Activated CD4-positive, alpha-beta T cell treated with anti-CD3 and anti-CD28 coated beads for 4 hours (primary cell): ENCODE results near the gene GTPBP8.
"Not testable (repeated sequence)": the region's sequence is repeated elsewhere in the genome, so short reads cannot be mapped to it uniquely, and the experiment has no call there.

Experiments
- DNase-seq, 2 donors: peaks; one replicate each; pipeline ENCODE4 v3.0.0-alpha.2; 2020

GTPBP8 gene

GRCh38 chr3:113002037-113002436 is 11.3 kb downstream of the GTPBP8 start:
- DNase-seq = no peak

- DNase-seq = peak; percentile 41 to 48
These were observed 11.9 kb downstream of the GTPBP8 start for GRCh38 chr3:113002679-113003078.

DNA sequence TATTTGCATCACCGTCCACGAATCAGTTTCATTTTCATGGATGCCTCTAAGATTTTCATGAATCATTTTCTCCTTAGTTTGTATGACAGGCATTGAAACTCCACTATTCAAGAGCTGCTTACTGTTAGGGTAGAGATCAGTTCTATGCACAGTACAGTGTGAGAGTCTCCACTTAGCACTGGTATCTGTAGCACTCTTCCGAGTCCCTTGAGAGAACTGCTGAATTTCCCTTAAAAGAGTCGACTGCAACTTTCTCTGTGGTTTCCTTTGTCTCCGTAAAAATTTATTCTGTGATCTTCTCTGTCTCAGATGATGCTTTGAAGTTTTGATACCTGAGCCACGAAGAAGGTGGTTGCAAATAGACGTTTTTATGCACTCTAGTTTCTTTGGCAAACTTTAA is 14.8 kb downstream of the GTPBP8 start:
- DNase-seq = peak in 1 of 2 donors; percentile 18

DNA sequence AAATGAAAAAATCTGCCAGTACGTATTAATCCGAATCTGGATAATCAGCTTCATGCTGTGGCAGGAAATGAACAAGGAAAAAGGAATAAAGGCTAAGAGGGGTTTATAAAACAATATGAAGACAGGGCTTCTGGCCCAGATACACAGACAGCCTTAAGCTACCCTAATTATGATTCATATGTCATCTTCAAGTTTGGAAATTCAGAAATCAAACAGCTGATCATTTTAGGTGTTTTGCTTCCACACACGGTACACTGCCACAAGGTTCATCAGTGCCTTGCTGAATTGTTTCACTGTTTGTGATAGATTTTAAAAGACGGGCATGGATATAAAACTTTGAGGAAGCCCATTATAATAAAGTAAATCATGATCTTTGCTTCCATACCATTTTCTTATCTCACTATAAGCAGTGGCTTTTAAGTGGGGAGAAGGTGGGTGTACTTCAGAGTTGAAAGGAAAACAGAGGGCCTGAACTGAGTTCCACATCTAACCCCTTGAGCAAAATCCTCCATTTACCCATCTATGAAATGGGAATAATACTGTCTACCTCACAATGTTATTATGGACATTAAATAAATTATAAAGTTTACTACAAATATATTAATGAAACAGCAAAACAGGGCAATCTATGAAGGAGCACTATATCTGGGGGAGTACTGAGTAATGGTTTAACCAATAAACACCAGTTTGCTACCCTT is 15.7 kb downstream of the GTPBP8 start:
- no peak for DNase-seq

DNA sequence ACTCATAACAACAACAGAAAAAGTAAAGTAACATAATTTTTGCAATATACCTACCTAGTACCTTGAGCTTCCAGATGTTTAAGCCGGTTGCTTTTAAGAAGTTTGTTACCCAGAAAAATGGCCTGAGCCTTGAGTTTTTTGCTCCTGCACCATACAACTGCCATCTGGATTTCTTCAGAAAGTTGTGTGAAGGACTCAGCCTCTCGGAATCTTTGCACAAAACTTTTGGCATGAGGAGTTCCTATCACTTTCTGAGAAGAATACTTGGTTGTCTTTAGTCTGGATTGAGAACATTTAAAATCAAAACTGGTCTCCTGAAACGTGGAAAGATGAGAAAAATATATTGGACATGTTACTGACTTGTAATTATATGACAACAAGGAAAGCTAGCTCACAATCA is 17.3 kb downstream of the GTPBP8 start:
- no peak for DNase-seq

DNA sequence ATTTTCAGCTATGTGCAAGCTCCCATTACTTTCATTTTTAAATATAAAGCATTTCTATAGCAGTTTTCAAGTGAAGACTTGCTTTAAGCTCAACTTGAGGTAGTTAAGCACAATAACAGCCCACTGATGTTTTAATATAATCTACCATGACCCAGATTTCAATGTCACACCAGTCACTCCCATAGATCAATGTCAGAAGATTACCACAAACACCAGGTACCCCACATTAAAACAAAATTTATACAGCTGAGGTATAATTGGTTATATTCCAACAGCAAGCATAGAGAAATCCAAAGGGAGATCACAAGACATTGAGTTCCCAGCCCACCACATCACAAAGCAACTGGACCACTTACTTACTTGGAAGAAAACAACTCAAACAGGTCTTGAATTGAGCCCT is 22.8 kb downstream of the GTPBP8 start:
- no peak for DNase-seq

DNA sequence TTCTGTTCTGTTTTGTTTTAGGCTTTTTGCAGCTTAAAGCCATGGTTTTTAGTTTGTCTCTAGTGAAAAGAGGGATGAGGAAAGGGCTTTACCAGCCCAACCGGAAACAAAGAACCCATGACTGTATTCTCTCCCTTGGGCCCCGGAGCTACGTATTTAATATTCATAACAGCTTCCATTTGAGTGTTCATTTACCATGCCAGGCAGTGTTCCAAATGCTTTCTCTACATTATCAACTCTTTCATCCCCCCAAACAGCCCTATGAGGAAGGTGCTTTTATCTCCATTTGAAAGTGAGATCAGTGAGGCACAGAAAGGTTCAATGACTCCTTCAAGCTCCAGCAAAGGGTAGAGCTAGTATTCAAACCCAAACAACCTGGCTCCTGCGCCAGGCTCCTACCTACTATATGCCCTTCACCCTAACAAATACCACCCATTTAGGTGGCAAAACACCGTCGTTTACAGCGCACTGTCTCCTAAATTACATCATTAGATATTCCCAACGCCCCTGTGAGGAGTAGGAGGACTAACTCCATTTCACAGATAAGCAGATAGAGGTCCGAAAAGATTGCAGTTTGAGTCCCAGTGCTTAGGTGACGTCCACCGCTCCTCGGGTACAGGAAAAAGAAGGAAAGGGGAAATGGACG is 27.9 kb downstream of the GTPBP8 start:
- DNase-seq = peak in 1 of 2 donors; percentile 11

DNA sequence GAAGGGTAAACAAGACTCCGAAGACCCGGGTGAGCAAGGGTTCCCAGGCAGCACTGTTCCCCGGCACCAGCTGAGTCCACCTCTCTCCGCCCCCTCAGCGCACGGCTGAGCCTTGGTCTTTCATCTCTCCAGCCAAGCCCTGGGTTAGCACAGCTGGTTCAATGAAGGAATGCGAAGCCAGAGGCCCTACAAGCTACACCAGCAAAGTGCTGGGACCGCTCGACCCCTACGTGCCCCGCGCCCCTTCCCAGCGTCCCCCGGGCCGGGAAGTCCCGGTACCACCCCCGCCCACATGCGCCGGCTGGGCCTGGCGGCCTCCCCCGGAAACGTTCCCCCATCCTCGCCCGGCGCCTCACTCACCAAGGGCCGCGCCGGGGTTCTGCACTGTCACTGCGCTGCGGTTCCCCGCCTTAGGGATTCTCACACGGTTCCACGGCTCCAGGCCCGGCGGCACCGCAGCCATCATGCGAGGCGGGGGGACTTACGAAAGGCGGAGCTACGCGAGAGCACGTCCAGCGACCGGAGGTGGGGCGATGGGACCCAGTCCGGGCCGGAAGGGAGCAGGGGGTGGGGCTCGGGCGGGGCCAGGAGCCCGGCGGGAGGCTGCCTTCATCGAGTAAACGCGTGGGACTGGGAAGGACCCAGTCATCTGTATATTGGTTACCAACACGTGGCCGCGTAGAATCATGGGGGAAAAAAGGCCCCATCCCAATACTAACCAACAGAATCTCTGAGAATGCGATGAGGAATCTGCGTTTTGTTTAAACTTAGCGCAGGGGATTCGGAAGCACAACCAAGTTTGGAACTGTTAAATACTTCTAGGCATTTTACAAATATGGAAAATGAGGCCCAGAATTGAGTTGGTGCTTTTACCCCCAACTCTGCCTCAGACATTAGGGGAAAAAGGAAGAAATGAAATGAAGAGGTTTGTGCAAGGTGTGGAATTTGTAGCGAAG is 28.7 kb downstream of the GTPBP8 start:
- DNase-seq = peak; percentile 87 to 89

DNA sequence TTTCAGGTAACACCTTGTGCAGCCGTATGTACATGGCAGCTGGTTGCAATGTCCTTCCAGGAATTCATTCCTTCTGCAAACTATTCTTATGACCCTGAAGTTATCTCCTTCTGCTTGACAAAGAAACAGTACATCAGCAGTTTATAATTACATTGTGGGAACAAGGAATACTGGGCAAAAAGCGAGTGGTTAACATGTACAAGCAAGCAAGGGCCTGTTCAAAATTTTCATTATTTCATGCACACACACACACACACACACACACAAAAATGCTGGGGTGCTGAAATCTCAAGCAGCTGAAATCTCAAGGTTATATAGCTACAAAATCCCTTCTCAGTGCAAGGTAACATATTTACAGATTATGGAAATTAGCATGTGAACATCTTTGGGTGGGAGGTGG is 30.7 kb downstream of the GTPBP8 start:
- DNase-seq = no peak

GRCh38 chr3:113034011-113034410 is 43.2 kb downstream of the GTPBP8 start:
- DNase-seq = no peak

DNA sequence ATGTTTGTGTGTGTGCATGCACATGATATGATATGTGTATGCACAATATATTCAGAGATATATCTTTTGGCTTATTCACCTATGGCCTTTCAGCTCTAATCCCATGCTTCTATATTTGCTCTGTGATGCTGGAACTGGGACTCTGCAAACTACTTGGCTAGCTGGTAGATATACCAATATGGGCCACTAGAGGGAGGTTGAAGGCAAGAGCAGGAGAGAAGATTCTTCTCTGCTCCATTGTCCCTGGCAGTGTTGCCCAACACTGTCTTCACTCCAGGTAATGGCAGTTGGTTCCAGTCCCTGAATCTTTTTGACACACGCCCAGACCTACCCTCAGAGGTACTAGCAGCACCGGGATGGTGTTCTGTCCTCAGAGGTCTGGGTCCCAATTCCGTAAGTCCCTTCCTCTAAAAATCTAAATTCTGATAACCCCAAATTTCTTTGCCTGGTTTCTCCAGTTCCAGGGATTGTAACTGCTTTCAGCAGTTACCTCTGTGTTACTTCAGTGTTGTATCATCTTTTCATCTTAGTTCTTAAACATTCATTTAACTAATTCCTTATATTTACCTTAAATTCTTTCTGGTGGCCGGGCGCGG is 44.7 kb downstream of the GTPBP8 start:
- peak; percentile 28 to 54 for DNase-seq

DNA sequence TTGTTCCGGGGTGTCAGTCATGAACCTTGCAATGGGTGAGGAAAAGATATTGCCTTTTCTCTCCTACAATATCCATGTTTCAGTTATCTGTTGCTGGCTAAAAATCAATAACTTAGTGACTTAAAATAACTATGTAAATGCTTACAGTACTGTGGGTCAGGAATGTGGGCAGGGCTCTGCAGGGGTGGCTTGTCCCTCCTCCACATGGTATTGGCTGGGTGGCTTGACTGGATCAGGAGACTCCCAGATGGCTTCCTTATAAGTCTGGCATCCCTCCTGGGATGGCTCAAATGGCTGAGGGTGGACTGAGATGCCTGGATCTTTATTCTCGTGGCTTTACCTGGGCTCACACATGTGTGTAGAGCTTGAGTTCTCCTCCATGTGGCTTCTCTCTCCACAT is 47.5 kb downstream of the GTPBP8 start:
- no peak for DNase-seq

DNA sequence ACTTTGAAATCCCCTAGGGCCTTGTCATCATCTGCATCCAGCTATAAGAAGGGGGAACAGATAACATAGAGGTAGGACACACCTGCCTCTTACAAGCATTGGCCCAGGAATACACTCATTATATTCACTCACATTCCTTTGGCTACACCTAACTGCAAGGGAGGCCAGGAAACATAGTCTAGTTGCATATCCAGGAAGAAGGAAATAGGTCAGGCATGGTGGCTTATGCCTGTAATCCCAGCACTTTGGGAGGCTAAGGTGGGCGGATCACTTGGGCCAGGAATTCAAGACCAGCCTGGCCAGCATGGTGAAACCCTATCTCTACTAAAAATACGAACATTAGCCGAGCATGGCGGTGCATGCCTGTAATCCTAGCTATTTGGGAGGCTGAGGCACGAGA is 48.8 kb downstream of the GTPBP8 start:
- DNase-seq = no peak

DNA sequence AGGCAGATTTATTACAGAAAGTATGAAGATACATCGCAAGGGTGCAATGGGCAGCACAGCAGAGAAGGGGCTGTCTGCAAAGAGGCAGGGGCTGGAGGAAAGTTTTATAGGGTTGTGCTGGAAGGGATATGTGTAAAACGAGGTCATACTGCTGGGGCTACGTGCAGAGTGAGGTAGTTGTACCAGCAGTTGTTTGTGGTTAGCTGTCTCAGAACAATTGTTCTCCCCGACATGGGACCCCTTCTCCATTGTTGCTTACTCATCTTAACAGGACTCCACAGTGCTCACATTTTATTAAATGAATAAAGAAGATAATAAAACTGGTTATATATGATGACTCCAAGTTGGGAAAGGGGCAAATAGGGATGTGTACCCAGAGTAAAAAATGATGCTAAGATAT is 49.4 kb downstream of the GTPBP8 start:
- no peak for DNase-seq

DNA sequence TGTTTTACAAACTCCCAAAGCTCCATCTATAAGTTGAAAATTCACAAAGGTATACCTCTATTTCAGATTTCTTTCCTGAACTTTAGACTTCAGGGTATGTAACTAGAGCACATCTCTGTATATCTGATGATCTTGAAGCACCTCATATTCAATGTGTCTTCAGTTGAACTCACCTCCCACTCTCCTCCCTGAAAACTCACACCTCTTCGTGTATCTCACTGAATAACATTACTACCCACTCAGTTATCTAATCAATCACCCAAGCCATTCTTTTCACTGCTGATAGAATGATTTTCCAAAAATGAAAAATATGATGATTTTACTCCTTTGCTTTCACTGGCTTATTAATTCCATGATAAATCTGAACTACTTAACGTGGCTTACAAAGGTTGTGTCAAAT is 52.9 kb downstream of the GTPBP8 start:
- no peak for DNase-seq

DNA sequence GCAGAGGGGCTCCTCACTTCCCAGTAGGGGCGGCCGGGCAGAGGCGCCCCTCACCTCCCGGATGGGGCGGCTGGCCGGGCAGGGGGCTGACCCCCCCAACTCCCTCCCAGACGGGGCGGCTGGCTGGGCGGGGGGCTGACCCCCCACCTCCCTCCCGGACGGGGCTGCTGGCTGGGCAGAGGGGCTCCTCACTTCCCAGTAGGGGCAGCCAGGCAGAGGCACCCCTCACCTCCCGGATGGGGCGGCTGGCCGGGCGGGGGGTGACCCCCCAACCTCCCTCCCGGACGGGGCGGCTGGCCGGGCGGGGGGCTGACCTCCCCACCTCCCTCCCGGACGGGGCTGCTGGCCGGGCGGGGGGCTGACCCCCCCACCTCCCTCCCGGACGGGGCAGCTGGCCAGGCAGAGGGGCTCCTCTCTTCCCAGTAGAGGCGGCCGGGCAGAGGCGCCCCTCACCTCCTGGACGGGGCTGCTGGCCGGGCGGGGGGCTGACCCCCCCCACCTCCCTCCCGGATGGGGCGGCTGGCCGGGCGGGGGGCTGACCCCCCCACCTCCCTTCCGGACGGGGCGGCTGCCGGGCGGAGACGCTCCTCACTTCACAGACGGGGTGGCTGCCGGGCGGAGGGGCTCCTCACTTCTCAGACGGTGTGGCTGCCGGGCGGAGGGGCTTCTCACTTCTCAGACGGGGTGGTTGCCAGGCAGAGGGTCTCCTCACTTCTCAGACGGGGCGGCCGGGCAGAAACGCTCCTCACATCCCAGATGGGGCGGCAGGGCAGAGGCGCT is 55.6 kb downstream of the GTPBP8 start:
- not testable (repeated sequence) for DNase-seq

DNA sequence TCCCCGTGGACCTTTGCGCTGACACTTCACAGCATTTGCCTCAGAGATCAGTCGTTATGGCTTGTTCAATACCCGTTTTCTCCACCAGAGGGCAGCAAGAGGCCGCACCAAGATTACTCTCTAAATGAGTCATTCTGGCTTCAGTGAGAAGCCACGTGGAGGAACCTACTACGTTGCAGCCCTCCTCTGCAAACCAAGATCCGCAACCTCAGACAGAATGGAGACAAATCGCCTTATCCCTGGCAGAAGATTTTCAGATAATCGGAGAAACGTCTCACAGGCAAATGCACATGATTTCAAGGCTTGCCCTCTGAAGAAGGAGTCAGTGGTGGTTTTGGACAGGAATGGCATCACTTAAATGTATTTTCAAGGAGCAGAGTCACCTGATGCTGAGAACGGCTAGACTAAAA is 60.5 kb downstream of the GTPBP8 start:
- peak; percentile 77 to 93 for DNase-seq
